Heart left ventricle (tissue), 16 donors: Measurements from ENCODE around the gene FRAT2. TPM values are rescaled to one million over a fixed set of nuclear protein-coding genes. Genes with fewer than 3 reads are reported as not detected.

Experiments used
- ATAC-seq, 4 donors: fragments of 200-7000 bp; cut with Tn5 transposase; one replicate each; pipeline ENCODE4 v1.9.1; 2020 to 2022; ENCODE audit warnings: moderate library complexity in 4 of 4, mild to moderate bottlenecking in 3 of 4, moderate number of reproducible peaks in 1 of 4
- DNase-seq, 5 donors: peaks; one replicate each; pipeline ENCODE4 v3.0.0-alpha.2; 2020
- H3K27ac ChIP-seq, 12 donors: fragments of 200-600 bp; sonication (generic) in 4 of 12; one replicate each; pipeline versions ENCODE4 v1.5.0 to v1.8.0; 2016 to 2022; ENCODE audit warnings: mild to moderate bottlenecking in 2 of 12
- H3K27me3 ChIP-seq, 9 donors: fragments of 200-600 bp; sonication (generic) in 2 of 9; one replicate each; pipeline versions ENCODE4 v1.5.1 to v1.8.0; 2016 to 2022; ENCODE audit warnings: mild to moderate bottlenecking in 3 of 9
- H3K36me3 ChIP-seq, 9 donors: fragments of 200-600 bp; sonication (generic) in 2 of 9; one replicate each; pipeline versions ENCODE4 v1.5.0 to v1.8.0; 2018 to 2022; ENCODE audit warnings: mild to moderate bottlenecking in 2 of 9
- H3K4me1 ChIP-seq, 12 donors: fragments of 200-600 bp; sonication (generic) in 4 of 12; one replicate each; pipeline versions ENCODE4 v1.5.0 to v1.8.0; 2016 to 2022; ENCODE audit warnings: mild to moderate bottlenecking in 3 of 12
- H3K4me3 ChIP-seq, 12 donors: fragments of 200-600 bp; sonication (generic) in 4 of 12; one replicate each; pipeline versions ENCODE4 v1.5.0 to v1.8.0; 2017 to 2022; ENCODE audit warnings: mild to moderate bottlenecking in 9 of 12, moderate library complexity in 4 of 12
- H3K9me3 ChIP-seq, 12 donors: fragments of 200-600 bp; sonication (generic) in 4 of 12; one replicate each; pipeline versions ENCODE4 v1.5.0 to v1.8.0; 2016 to 2022; ENCODE audit warnings: mild to moderate bottlenecking in 1 of 12
- POLR2A ChIP-seq, 2 donors: fragments of 450-650 bp; IDR thresholded peaks; one replicate each; pipeline ENCODE4 v1.6.1; 2017; ENCODE audit warnings: antibody characterized with exemption in 2 of 2, mild to moderate bottlenecking in 2 of 2, moderate library complexity in 2 of 2
- WGBS, 4 donors: extraction: QIAGEN DNeasy Blood & Tissue Kit in 2 of 4; methylation state at CpG; one replicate each; pipeline versions ENCODE4 v1.1.5 to v1.1.7; 2013 to 2018; 5-methylcytosine and 5-hydroxymethylcytosine counted together
- intact Hi-C, 10 donors: fragments of 100-400 bp; cut with DNase I; formaldehyde crosslinking; loops; one replicate each; pipeline versions ENCODE4 v1.11.1 to v1.14.2; 2022
- polyA plus RNA-seq, 2 donors: library from polyadenylated mRNA; stranded (reverse); fragments of 200-250 nt; gene quantifications; one replicate each; pipeline ENCODE4 v1.2.3, GENCODE V29; 2013
- total RNA-seq, 9 donors: library from RNA; depleted of rRNA in 2 of 9; stranded (reverse); fragments of >200 nt in 2 of 9; fragmentation: NEBNext Ultra II Directional in 3 of 9; extraction: Animal tissue kit (Norgen Biotek cat#: 25700) in 3 of 9; gene quantifications; one replicate each; pipeline versions ENCODE4 v1.1.0 to v1.2.4, GENCODE V29; 2016 to 2023
- TF ChIP-seq, protein P1 (sequence below), 12 donors: fragments of 200-600 bp; sonication (generic) in 4 of 12; IDR thresholded peaks; one replicate each; pipeline versions ENCODE4 v1.5.0 to v1.8.0; 2018 to 2022; ENCODE audit warnings: antibody characterized with exemption in 12 of 12, mild to moderate bottlenecking in 5 of 12
- donor health status: ischemic (EF 13 %, LVEDD 7.1; RV severe dilation, severe dysfunction).
- donor health status: healthy with polysubstance abuse.
- donor health status: DM: no; HTN: yes; CAD: no.
- donor health status: DM: no; HTN: no; CAD: no.
- donor health status: ischemic (EF 25% LVEDD 6.9; RV normal size, moderate dysfunction).
- donor health status: ischemic (EF 25% LVEDD 5.7; RV mildly dilated, moderate dysfunction).
- donor health status: healthy.
- donor health status: DM: yes; HTN: yes; CAD: no.
- donor health status: ischemic (EF 35%, LVEDD 5.7; RV mildly dilated, moderate dysfunction).
- donor health status: nonischemic (EF 11% LVEDD 7.7; RV severe dilation, severe dysfunction).
- donor health status: DM: yes; HTN: yes; CAD: no.
- donor health status: PGD.
- donor health status: ischemic (EF 29% LVEDD 5.4; RV normal size, mild dysfunction).
- donor health status: nonischemic (EF 23%, LVEDD 6.1; RV moderate dilation, normal function).

FRAT2 gene
- total and polyA plus RNA-seq, 11 donors = 3.4 to 12.4 (median 7.3) TPM

DNA sequence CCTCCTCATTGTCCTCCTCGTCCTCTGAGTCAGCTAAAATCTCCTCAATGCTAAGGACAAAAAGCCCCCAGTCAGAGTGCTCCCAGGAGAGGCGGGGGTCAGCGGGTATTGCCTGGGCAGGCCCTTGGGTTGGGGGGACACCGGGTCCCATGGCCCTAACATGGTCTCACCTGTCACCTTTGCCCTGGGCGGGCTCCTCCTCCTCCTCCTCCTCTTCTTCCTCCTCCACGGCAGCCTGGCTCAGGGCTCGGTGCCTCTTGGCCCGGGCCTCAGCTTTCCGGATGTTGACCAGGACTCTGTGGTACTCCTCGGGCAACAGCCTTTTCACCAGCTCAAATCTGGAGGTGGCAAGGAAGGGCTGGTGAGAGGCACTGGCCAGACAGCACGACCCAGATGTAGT, 32.0 kb upstream of the FRAT2 start:
- no peaks in the 10 kb centered on the region for H3K9me3 ChIP-seq
- 90 to 99% (median 93%) methylated on average over 11 of the region's 11 CpGs for WGBS, 4 donors
- H3K36me3 ChIP-seq = peaks cover 0 to 78% (median 58%) of the 10 kb centered on the region in 9 donors
- peak overlapping the region in 1 of 12 donors; percentile 12 for H3K4me3 ChIP-seq
- no peak for TF ChIP-seq POLR2A (IDR thresholded peaks at IDR 0.05)
- TF ChIP-seq, protein P1, sequence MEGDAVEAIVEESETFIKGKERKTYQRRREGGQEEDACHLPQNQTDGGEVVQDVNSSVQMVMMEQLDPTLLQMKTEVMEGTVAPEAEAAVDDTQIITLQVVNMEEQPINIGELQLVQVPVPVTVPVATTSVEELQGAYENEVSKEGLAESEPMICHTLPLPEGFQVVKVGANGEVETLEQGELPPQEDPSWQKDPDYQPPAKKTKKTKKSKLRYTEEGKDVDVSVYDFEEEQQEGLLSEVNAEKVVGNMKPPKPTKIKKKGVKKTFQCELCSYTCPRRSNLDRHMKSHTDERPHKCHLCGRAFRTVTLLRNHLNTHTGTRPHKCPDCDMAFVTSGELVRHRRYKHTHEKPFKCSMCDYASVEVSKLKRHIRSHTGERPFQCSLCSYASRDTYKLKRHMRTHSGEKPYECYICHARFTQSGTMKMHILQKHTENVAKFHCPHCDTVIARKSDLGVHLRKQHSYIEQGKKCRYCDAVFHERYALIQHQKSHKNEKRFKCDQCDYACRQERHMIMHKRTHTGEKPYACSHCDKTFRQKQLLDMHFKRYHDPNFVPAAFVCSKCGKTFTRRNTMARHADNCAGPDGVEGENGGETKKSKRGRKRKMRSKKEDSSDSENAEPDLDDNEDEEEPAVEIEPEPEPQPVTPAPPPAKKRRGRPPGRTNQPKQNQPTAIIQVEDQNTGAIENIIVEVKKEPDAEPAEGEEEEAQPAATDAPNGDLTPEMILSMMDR (IDR thresholded peaks at IDR 0.05) = no peak
- H3K27me3 ChIP-seq = no peaks in the 10 kb centered on the region
- intact Hi-C loops = no loop called here
- ATAC-seq (no peak), DNase-seq (no peak)
- H3K4me1 ChIP-seq = peaks cover 0 to 44% (median 0%) of the 10 kb centered on the region in 12 donors
- peak overlapping the region in 3 of 12 donors; percentile 6 to 93 (median 9) for H3K27ac ChIP-seq

DNA sequence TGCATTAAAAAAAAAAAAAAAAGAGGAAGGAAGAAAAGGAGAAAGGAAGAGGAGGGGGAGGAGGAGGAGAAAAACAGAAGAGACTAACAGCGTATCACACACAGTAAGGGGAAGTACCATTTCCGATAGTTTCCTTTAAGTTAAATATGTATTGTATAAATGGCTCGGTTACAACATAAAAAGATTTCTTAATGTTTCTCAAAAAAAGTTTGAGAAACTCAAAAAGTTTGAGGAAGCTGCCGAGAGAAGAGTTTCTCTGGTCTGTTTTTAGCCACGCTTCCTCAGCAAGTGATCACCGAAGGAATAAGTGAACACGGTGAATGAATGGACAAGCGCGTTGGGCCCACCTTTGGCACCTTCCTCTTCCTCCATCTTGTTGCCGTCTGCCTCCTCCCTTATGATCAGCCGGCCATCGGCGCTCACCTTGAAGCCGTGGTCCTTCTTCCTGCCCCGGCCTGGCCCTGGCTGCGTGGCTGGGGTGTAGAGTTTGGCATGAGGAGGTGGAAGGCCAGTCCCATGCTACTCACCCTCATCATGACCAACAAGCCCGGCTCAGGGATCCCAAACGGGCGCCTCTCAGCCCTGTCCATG, 31.3 kb upstream of the FRAT2 start:
- ATAC-seq = peak in 3 of 4 donors; percentile 28 to 55 (median 50)
- peak overlapping the region in 4 of 12 donors; percentile 6 to 93 (median 19) for H3K27ac ChIP-seq
- no peak for DNase-seq

DNA sequence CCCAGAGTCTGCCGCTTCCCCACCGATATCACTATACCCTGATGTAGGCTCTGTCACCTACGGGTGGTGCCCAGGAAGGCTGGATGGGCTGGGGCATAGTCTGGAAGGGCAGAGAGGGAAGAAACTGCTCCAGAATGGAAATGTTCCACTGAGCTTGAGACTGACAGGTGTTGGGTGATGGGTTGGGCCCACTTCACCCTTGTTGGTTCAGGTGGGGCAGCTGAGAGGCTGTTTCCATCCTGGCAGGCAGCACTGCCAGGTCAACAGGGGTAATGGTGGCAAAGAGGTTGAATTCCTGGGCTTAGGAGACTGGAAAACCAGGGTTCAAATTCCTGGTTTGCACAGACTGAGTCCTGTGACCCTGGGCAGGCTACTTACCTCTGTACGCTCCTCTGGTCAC, 28.5 kb upstream of the FRAT2 start:
- Histone ChIP-seq H3K27ac (no peak overlapping the region), H3K4me1 (peaks cover 0 to 57% (median 0%) of the 10 kb centered on the region in 12 donors), H3K27me3 (no peaks in the 10 kb centered on the region), H3K9me3 (no peaks in the 10 kb centered on the region), H3K4me3 (no peak overlapping the region), H3K36me3 (peaks cover 0 to 74% (median 55%) of the 10 kb centered on the region in 9 donors)
- DNase-seq (no peak), ATAC-seq (no peak)
- WGBS, 4 donors = 89 to 97% (median 96%) methylated on average over 4 of the region's 4 CpGs
- TF ChIP-seq, protein P1 (IDR thresholded peaks at IDR 0.05) = no peak
- no peak for TF ChIP-seq POLR2A (IDR thresholded peaks at IDR 0.05)
- intact Hi-C loops = no loop called here

More for the DNA sequence above, 31.3 kb upstream of the FRAT2 start:
- no peak for TF ChIP-seq POLR2A (IDR thresholded peaks at IDR 0.05)
- TF ChIP-seq, protein P1 (IDR thresholded peaks at IDR 0.05) = no peak
- intact Hi-C loops = no loop called here
- Histone ChIP-seq H3K27me3 (no peaks in the 10 kb centered on the region), H3K9me3 (no peaks in the 10 kb centered on the region), H3K36me3 (peaks cover 0 to 73% (median 51%) of the 10 kb centered on the region in 9 donors), H3K4me1 (peaks cover 0 to 51% (median 0%) of the 10 kb centered on the region in 12 donors), H3K4me3 (peak overlapping the region in 1 of 12 donors; percentile 12)
- WGBS, 4 donors = 77 to 82% (median 81%) methylated on average over 19 of the region's 19 CpGs

DNA sequence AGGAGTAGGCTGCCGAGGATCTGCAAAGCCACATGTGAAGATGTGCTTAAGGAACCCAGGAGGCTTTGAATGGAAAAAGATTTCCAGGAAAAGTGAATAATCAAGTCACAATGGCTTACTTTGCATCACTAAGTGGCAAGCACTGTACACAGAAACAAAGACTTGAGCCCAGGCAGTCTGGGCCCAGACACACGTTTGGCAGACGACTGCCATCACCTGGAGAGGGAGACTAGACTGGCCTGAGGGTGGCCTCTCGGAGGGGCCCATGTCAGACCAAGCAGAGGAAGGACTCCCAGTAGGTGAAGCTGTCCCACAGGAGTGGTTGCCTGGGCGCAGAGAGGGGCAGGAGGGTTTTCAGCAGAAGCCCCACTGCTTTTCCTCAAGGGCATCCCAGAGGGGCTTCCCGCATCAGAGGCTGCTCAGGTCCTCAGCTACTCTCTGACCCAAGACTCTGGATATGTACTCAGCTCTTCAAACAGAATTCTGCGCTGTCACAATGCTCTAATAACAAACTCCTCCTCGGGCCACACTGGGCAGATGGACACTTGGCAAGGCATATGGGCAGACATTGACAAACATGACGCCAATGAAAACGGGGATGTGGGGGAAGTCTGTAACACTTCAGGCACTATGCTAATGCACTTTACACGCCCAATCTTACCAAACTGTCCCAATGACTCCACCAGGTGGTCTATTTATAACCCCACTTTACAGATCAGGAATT, 27.9 kb upstream of the FRAT2 start:
- DNase-seq (no peak), ATAC-seq (no peak)
- intact Hi-C loops = no loop called here
- Histone ChIP-seq H3K27ac (no peak overlapping the region), H3K9me3 (no peaks in the 10 kb centered on the region), H3K36me3 (peaks cover 0 to 80% (median 59%) of the 10 kb centered on the region in 9 donors), H3K4me1 (peaks cover 0 to 53% (median 0%) of the 10 kb centered on the region in 12 donors), H3K4me3 (no peak overlapping the region), H3K27me3 (no peaks in the 10 kb centered on the region)
- TF ChIP-seq, protein P1 (IDR thresholded peaks at IDR 0.05) = no peak
- no peak for TF ChIP-seq POLR2A (IDR thresholded peaks at IDR 0.05)
- 78 to 90% (median 87%) methylated on average over 9 to 11 of the region's 11 CpGs for WGBS, 4 donors
